Esophagus muscularis mucosa (tissue), 4 donors: ENCODE measurements around the gene MAPK4.

ENCODE experiments used
- EP300 ChIP-seq: sonication (generic); formaldehyde crosslinking; IDR thresholded peaks from one replicate; pipeline ENCODE4 v1.6.1; 2017; ENCODE audit warnings: antibody characterized with exemption
- POLR2A ChIP-seq: fragments of 450-650 bp; IDR thresholded peaks from one replicate; pipeline ENCODE4 v1.6.1; 2017; ENCODE audit warnings: antibody characterized with exemption, moderate library complexity, mild to moderate bottlenecking, low read depth
- TF ChIP-seq, protein P1 (sequence below), 3 experiments: fragments of 200-600 bp in 2 of 3; fragments of 450-650 bp in 1 of 3; sonication (generic) in 2 of 3; IDR thresholded peaks; one replicate each; pipeline ENCODE4 v1.5.1; 2017 to 2019; ENCODE audit warnings: antibody characterized with exemption in 3 of 3, mild to moderate bottlenecking in 2 of 3, moderate library complexity in 1 of 3

DNA sequence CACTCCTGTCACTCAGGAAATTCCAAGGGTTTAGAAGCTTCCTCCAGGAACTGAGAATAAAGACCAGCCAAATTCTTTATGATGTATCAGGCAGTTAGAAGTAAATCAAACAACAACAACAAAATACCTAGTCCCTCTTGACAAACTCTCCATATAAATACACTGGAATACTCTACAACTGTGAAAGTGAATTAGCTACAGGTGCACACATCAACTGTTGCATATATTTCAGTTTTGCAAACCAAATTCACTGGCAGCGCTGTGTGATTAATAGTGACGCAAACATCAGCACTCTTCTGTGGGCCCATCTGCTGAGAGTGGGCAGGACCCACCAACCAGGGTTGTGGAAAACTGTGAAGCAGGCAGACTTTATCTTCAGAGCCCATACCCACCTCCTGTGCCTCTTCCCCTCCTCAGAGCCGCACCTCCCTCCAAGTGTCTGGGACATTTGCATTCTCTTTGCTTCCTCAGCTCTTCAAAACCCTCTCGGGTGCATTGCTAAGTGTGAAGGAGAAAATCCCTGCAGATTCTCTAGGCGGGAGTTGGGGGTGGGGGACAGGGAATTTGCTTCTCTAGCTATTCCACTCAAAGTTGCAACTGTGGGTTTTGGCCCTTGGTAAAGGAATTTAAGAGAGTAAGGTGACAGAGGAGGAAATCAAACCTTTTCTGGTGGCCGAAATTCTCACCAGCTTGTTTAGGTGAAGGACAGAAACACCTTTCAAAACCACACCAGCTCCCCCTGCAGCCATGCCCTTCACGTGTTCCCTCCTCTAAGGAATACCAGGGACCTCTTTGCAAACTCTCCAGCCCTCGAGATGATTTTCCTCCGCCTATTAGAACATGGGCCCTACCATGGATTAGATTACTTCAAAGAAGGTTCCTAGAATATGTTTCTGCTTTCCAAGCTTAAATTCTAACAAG, 140.6 kb downstream of the MAPK4 start:
- no peak for TF ChIP-seq POLR2A
- TF ChIP-seq, protein P1, sequence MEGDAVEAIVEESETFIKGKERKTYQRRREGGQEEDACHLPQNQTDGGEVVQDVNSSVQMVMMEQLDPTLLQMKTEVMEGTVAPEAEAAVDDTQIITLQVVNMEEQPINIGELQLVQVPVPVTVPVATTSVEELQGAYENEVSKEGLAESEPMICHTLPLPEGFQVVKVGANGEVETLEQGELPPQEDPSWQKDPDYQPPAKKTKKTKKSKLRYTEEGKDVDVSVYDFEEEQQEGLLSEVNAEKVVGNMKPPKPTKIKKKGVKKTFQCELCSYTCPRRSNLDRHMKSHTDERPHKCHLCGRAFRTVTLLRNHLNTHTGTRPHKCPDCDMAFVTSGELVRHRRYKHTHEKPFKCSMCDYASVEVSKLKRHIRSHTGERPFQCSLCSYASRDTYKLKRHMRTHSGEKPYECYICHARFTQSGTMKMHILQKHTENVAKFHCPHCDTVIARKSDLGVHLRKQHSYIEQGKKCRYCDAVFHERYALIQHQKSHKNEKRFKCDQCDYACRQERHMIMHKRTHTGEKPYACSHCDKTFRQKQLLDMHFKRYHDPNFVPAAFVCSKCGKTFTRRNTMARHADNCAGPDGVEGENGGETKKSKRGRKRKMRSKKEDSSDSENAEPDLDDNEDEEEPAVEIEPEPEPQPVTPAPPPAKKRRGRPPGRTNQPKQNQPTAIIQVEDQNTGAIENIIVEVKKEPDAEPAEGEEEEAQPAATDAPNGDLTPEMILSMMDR (IDR thresholded peaks at IDR 0.05), result no peak
- TF ChIP-seq EP300, result no peak
